Measurements from ENCODE around the gene FAM3A.

The FAM3A gene

DNA sequence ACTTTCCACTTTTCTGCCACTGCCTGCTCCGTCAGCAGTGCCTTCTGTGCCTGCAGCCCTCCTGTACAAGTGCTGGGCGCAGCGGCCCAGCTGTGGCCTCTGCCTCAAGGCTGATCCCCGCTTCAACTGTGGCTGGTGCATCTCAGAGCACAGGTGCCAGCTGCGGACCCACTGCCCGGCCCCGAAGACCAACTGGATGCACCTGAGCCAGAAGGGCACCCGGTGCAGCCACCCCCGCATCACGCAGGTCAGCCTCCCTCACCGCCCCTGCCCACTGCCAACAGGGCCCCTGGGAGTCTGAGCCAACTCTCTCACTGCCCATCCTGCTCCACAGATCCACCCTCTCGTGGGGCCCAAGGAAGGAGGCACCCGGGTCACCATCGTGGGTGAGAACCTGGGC, 50.4 kb downstream of the FAM3A start:
- no peak for TF ChIP-seq CTCF (IDR thresholded peaks at IDR 0.05)

DNA sequence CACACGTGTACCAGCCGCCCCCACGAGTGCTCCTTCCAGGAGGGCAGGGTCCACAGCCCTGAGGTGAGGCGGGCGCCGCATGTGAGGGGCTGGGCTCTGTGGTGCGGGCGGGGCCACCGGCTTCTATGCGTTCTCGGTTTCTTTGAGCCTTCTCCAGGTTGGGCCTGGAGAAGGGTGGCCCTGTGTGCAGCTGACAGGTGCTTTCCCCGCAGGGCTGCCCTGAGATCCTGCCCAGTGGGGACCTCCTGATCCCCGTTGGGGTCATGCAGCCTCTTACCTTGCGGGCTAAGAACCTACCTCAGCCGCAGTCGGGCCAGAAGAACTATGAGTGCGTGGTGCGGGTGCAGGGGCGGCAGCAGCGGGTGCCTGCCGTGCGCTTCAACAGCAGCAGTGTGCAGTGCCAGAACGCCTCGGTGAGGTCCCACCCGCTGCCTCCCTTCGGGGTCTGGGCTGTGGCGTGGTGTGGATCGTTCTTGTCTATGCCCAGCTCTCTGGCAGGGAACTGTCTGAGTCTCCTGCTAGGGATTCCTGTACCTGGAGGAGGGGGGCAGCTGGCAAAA, 51.1 kb downstream of the FAM3A start:
- no peak for TF ChIP-seq CTCF (IDR thresholded peaks at IDR 0.05)

GRCh38 chrX:154463611-154464220, 52.3 kb downstream of the FAM3A start:
- no peak for TF ChIP-seq CTCF (IDR thresholded peaks at IDR 0.05)

- no peak for TF ChIP-seq CTCF (IDR thresholded peaks at IDR 0.05)
These were observed 53.6 kb downstream of the FAM3A start for GRCh38 chrX:154462396-154462795.

GRCh38 chrX:154460326-154460725, 55.7 kb downstream of the FAM3A start:
- TF ChIP-seq CTCF (IDR thresholded peaks at IDR 0.05): no peak

- TF ChIP-seq CTCF (IDR thresholded peaks at IDR 0.05): no peak
These were observed 56.2 kb downstream of the FAM3A start for GRCh38 chrX:154459832-154460231.

- TF ChIP-seq CTCF (IDR thresholded peaks at IDR 0.05): no peak
These were observed 56.9 kb downstream of the FAM3A start for GRCh38 chrX:154458954-154459778.
